Smooth muscle cell (in vitro differentiated cells): ENCODE data around the gene LAMC2. TPM values are rescaled to one million over a fixed set of nuclear protein-coding genes. Genes with fewer than 3 reads are reported as not detected.

Source experiments
- DNase-seq: peaks from one replicate; lab custom pipeline; 2025; ENCODE audit not compliant: unreplicated experiment; lab: John Stamatoyannopoulos, UW
- H2AFZ ChIP-seq: fragments of 200-600 bp; sonication (generic); 2 replicates; pipeline ENCODE4 v1.6.0; 2016; ENCODE audit warnings: antibody characterized with exemption, low read depth, mild to moderate bottlenecking
- H3F3A ChIP-seq: fragments of 200-600 bp; sonication (generic); 2 replicates; pipeline ENCODE4 v1.6.0; 2017; ENCODE audit warnings: antibody characterized with exemption, low read depth
- H3K27ac ChIP-seq: fragments of 200-600 bp; sonication (generic); 2 replicates; pipeline ENCODE4 v1.5.1; 2016; ENCODE audit warnings: low read depth, mild to moderate bottlenecking
- H3K27me3 ChIP-seq: fragments of 200-600 bp; sonication (generic); 2 replicates; pipeline ENCODE4 v1.6.1; 2016; ENCODE audit warnings: low read depth, mild to moderate bottlenecking
- H3K36me3 ChIP-seq: fragments of 200-600 bp; sonication (generic); 2 replicates; pipeline ENCODE4 v1.5.1; 2016; ENCODE audit warnings: low read depth
- H3K4me1 ChIP-seq: fragments of 200-600 bp; sonication (generic); 2 replicates; pipeline ENCODE4 v1.5.1; 2016; ENCODE audit warnings: low read depth
- H3K4me2 ChIP-seq: fragments of 200-600 bp; sonication (generic); 2 replicates; pipeline ENCODE4 v1.6.0; 2016; ENCODE audit warnings: mild to moderate bottlenecking
- H3K4me3 ChIP-seq: fragments of 200-600 bp; sonication (generic); 2 replicates; pipeline ENCODE4 v1.5.1; 2016; ENCODE audit warnings: mild to moderate bottlenecking
- H3K79me2 ChIP-seq: fragments of 200-600 bp; sonication (generic); 2 replicates; pipeline ENCODE4 v1.6.0; 2016; ENCODE audit warnings: low read depth, mild to moderate bottlenecking
- H3K9ac ChIP-seq: fragments of 200-600 bp; sonication (generic); 2 replicates; pipeline ENCODE4 v1.6.0; 2016; ENCODE audit warnings: low read depth
- H3K9me3 ChIP-seq: fragments of 200-600 bp; sonication (generic); replicated peaks from 2 replicates; pipeline ENCODE4 v1.5.1; 2016; ENCODE audit warnings: low read depth
- H4K20me1 ChIP-seq: fragments of 200-600 bp; sonication (generic); 2 replicates; pipeline ENCODE4 v1.6.0; 2016; ENCODE audit warnings: low read depth
- WGBS: methylation state at CpG from one replicate; pipeline ENCODE4 v1.1.7; 2016; ENCODE audit warnings: low lambda C conversion rate; 5-methylcytosine and 5-hydroxymethylcytosine counted together
- polyA plus RNA-seq: library from polyadenylated mRNA; unstranded; fragments of >200 nt; fragmentation: Nextera tagmentation; extraction: Ambion mirVana; gene quantifications from 2 replicates; pipeline ENCODE4 v1.2.1, GENCODE V29; 2016
- total RNA-seq: library from RNA; depleted of rRNA; stranded (reverse); fragments of >200 nt; gene quantifications from 2 replicates; pipeline ENCODE4 v1.2.3, GENCODE V29; 2014
- TF ChIP-seq, protein P1 (sequence below): fragments of 200-600 bp; sonication (generic); IDR thresholded peaks from 2 replicates; pipeline ENCODE4 v1.5.1; 2017; ENCODE audit warnings: borderline replicate concordance, mild to moderate bottlenecking, antibody characterized with exemption; ENCODE audit not compliant: insufficient read depth, poor library complexity, severe bottlenecking

Gene LAMC2
- total and polyA plus RNA-seq, 2 experiments from 2014 or later, result 35.1 to 120 TPM

DNA sequence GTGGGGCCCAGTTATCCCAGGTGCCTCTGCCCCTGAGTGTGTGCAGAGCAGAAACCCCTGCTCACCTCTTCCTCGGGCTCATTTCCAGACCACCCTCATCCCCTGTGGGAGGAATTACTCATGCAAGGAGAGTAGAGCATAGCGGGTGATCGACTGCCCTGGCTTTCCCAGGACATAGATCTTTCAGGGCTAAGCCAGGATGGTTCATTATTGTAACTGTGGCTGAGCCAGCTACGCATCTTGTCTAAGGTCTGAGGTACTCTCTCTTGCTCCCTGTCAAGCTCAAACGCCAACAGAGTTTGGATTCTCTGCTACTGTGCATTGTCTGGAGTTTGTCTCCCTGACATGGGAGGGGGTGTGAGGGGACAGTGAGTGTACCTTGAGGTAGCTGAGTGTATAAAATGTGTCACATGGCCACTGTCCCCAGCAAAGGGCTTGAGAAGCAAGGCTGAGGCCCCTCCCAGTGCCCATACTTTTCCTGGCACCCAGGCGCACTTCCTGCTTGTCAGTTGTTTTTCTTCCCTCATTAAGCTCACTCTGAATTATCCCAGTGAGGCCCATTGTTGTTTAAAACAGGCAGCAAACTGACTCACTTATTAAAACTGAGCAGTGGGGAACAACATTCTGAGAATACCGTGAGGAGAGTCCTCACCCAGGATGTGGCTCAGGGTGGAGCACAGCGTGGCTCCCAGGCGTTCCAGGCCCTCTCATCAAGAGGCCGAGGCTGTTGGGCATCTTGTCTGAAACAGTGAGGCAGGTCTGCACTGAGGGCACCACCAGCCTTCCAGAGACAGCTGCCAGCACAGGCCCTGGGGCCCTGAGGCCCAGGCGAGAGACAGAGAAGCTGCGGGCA, 92.9 kb downstream of the LAMC2 start:
- Histone ChIP-seq H3K4me1 (peaks cover 14% of the 10 kb centered on the region), H3K36me3 (no peaks in the 10 kb centered on the region), H3K9me3 (no peaks in the 10 kb centered on the region), H3K4me3 (no peak overlapping the region), H3K79me2 (no peaks in the 10 kb centered on the region), H3K9ac (peak overlapping the region; percentile 58), H3K27me3 (no peaks in the 10 kb centered on the region), H4K20me1 (no peaks in the 10 kb centered on the region), H2AFZ (peak overlapping the region; percentile 31), H3F3A (peaks cover 16% of the 10 kb centered on the region), H3K4me2 (peak overlapping the region; percentile 73), H3K27ac (peak overlapping the region; percentile 90)
- whole genome bisulfite sequencing, result 22% methylated on average over 12 of the region's 12 CpGs
- no peak for DNase-seq
- TF ChIP-seq, protein P1, sequence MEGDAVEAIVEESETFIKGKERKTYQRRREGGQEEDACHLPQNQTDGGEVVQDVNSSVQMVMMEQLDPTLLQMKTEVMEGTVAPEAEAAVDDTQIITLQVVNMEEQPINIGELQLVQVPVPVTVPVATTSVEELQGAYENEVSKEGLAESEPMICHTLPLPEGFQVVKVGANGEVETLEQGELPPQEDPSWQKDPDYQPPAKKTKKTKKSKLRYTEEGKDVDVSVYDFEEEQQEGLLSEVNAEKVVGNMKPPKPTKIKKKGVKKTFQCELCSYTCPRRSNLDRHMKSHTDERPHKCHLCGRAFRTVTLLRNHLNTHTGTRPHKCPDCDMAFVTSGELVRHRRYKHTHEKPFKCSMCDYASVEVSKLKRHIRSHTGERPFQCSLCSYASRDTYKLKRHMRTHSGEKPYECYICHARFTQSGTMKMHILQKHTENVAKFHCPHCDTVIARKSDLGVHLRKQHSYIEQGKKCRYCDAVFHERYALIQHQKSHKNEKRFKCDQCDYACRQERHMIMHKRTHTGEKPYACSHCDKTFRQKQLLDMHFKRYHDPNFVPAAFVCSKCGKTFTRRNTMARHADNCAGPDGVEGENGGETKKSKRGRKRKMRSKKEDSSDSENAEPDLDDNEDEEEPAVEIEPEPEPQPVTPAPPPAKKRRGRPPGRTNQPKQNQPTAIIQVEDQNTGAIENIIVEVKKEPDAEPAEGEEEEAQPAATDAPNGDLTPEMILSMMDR, result no peak

DNA sequence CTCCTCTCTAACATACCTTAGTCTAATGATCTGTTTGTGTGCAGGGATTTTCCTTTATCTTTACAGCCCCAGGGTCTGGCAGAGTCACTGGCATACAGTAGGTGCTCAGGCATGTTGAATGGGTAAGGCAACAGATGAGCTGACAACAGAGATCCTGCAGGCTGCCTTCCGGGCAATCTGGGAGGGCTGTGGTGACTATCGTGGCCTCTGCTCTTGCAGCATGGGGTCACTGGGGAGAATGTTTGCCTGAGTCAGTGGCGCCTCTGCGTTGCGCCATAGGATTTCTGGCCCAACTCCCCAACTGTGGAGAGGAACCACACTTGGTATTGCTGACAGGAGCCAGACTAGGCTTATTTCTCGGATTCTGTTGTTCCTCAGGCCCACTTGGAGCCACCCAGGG, 93.8 kb downstream of the LAMC2 start:
- peak; percentile 15 for DNase-seq
- no peak overlapping the region for H2AFZ ChIP-seq

DNA sequence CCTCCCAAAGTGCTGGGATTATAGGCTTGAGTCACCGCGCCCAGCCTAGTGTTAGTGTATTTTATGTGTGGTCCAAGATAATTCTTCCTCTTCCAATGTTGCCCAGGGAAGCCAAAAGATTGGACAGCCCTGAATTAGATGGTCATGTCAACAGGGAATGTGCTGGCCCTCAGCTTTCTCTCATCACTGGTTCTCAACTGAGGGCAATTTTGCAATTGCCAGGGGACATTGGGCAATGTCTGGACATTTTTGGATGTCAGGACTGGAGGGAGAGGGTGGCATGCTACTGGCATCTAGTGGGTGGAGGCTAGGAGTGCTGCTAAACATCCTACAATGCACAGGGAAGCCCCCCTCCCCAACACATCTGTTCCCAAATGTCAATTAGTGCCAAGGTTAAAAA, 95.0 kb downstream of the LAMC2 start:
- Histone ChIP-seq H3K36me3 (no peaks in the 10 kb centered on the region), H3K27ac (no peak overlapping the region), H3K4me2 (no peak overlapping the region), H3K9me3 (no peaks in the 10 kb centered on the region), H3K27me3 (no peaks in the 10 kb centered on the region), H4K20me1 (no peaks in the 10 kb centered on the region), H3K4me3 (no peak overlapping the region), H3K79me2 (no peaks in the 10 kb centered on the region), H3K4me1 (peaks cover 14% of the 10 kb centered on the region), H3F3A (peaks cover 16% of the 10 kb centered on the region), H2AFZ (no peak overlapping the region), H3K9ac (no peak overlapping the region)
- 84% methylated on average over 2 of the region's 2 CpGs for WGBS
- DNase-seq, result no peak
- TF ChIP-seq, protein P1, result no peak

More for the DNA sequence above, 93.8 kb downstream of the LAMC2 start:
- no peak overlapping the region for H3K4me3 ChIP-seq
- H3K27ac ChIP-seq, result peak overlapping the region; percentile 90
- H3K4me1 ChIP-seq, result peaks cover 14% of the 10 kb centered on the region
- no peaks in the 10 kb centered on the region for H4K20me1 ChIP-seq
- H3K36me3 ChIP-seq, result no peaks in the 10 kb centered on the region
- WGBS, result 16% methylated on average over 6 of the region's 6 CpGs
- TF ChIP-seq, protein P1, result no peak
- peak overlapping the region; percentile 73 for H3K4me2 ChIP-seq
- no peak overlapping the region for H3K9ac ChIP-seq
- no peaks in the 10 kb centered on the region for H3K27me3 ChIP-seq
- H3K79me2 ChIP-seq, result no peaks in the 10 kb centered on the region
- H3K9me3 ChIP-seq, result no peaks in the 10 kb centered on the region
- H3F3A ChIP-seq, result peaks cover 16% of the 10 kb centered on the region

DNA sequence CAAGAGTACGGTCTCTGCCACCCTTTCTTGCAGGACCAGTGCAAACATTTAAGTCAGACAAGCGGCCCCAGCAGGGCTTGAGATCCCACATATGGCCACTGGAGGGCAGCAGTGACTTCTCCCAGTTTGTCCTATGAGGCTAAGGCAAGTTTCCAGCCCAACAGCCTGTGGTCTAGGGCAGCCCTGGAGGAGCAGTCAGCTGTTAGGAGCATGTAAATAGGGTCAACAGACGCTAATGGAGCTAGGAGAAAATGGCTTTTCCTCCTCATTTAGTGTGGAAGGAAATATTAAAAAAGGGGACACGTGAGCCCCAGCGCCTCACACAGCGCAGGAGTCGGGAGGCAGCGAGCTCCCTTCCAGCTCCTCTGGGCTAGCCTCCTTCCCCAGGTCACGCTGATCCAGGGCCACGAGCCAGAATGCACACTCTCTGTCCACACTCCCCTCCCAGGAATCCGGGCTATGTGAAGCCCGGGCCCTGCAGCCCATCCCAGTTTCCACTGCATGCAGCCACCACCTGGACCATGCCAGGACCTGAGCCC, 95.6 kb downstream of the LAMC2 start:
- Histone ChIP-seq H3K79me2 (no peaks in the 10 kb centered on the region), H4K20me1 (no peaks in the 10 kb centered on the region), H3K4me3 (no peak overlapping the region), H3K4me2 (no peak overlapping the region), H2AFZ (peak overlapping the region; percentile 20), H3K36me3 (no peaks in the 10 kb centered on the region), H3K9ac (no peak overlapping the region), H3K9me3 (no peaks in the 10 kb centered on the region), H3K27ac (no peak overlapping the region), H3K4me1 (peaks cover 14% of the 10 kb centered on the region), H3K27me3 (no peaks in the 10 kb centered on the region), H3F3A (peaks cover 15% of the 10 kb centered on the region)
- DNase-seq, result peak; percentile 72
- 32% methylated on average over 12 of the region's 12 CpGs for WGBS
- TF ChIP-seq, protein P1, result peak; percentile 83
